T-helper 9 cell (primary cell): Measurements from ENCODE around the gene AKAP10.
"Not testable (repeated sequence)": the region's sequence is repeated elsewhere in the genome, so short reads cannot be mapped to it uniquely, and the experiment has no call there.

Experiments
- DNase-seq: peaks from one replicate; pipeline ENCODE4 v3.0.0-alpha.2; 2020
- total RNA-seq, 2 donors: gene quantifications; one replicate each; lab custom pipeline; 2026; lab: John Stamatoyannopoulos, UW

AKAP10 gene, protein sequence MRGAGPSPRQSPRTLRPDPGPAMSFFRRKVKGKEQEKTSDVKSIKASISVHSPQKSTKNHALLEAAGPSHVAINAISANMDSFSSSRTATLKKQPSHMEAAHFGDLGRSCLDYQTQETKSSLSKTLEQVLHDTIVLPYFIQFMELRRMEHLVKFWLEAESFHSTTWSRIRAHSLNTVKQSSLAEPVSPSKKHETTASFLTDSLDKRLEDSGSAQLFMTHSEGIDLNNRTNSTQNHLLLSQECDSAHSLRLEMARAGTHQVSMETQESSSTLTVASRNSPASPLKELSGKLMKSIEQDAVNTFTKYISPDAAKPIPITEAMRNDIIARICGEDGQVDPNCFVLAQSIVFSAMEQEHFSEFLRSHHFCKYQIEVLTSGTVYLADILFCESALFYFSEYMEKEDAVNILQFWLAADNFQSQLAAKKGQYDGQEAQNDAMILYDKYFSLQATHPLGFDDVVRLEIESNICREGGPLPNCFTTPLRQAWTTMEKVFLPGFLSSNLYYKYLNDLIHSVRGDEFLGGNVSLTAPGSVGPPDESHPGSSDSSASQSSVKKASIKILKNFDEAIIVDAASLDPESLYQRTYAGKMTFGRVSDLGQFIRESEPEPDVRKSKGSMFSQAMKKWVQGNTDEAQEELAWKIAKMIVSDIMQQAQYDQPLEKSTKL
- 55.5 to 78.8 reads per million in 2 donors for total RNA-seq

GRCh38 chr17:19977293-19978208 is at the start of gene AKAP10:
TSS of gene AKAP10 (minus strand) at chr17:19977828. CDS start at chr17:19977679, 149 bp downstream.
- peak; percentile 92 for DNase-seq

- DNase-seq, result no peak
Measured at GRCh38 chr17:20026960-20027359, 49.3 kb upstream of the AKAP10 start.

GRCh38 chr17:20022701-20023100 is 45.1 kb upstream of the AKAP10 start:
- no peak for DNase-seq

- DNase-seq, result not testable (repeated sequence)
Measured at GRCh38 chr17:20016475-20016992, 38.9 kb upstream of the AKAP10 start.

DNA sequence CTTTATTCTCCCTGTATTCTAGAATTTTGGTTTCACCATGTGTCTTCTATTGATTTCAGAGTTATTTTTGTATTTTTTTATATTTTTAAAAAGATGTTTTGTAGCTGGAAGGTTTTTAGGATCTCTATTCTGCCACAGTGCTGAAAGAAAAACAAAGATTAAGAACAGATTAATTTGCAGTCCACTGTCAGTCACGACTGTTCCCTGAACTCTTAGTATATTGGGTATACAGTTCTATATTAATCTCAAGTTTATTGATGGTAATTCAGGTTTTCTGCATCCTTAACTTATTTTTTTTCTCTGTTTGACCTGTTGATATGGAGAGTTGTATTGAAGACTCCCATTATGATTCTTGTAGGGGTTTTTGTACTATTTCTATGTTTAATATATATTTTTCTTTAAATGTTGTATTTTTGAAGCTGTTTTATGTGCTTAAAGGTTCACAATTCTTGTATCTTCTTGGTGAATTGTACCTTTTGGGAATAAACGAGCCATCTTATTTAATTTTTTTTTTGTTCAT is 34.4 kb upstream of the AKAP10 start:
- no peak for DNase-seq

GRCh38 chr17:20010936-20011335 is 33.3 kb upstream of the AKAP10 start:
- no peak for DNase-seq

DNA sequence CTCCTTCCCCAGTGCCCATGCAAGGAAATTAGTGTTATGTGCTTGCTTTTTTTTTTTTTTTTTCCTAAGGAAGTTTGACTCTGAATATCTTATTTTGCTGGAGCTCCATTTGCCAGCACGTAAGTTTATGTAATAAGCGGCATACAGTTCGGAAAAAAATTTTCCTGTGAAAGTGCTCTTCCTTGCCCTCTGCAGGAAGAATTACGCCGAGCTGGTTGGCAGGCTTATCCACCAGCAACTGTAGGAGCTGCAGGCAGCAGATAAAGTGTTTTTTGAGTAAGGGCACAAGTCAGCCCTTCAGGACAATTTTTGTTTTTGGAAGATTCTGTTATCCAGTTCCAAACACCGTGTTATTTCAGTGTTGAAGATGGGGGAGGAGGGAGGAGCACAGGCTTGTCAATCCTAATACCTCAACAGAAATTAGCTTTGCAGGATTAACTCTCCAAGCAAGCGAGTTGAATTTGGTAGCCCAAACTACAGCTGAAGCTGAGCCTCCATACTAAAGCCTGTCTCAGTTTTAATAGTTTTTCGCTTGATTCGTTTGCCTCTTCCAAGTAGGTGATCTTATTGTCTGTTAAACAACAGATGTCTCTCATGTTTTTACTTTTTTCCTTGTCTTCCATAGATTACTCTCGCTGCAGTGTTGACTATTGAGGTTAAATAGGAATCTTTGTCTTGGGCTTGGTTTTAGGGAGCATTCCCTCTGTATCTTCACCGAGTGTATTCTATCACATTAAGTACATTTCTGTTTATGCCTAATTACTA is 32.7 kb upstream of the AKAP10 start:
- DNase-seq, result no peak

- DNase-seq, result peak; percentile 79
Measured at GRCh38 chr17:20009302-20010098, 31.9 kb upstream of the AKAP10 start, which contains the start of gene SPECC1. TSS of gene SPECC1 (plus strand) at chr17:20009359. CDS start at chr17:20096652, 87,293 bp downstream.

DNA sequence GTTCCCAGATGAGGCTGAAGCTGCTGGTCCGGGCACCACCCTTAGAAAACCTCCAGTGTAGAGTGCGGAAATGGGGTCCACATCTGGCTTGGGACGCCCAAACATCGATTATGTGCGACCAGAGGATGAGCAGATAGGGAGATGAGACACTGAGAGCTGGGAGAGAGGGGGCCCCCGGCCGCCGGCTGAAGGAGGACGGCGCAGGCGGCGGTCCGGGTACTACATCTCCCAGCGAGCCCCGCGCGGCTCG is 31.3 kb upstream of the AKAP10 start:
- no peak for DNase-seq

- DNase-seq, result peak; percentile 6
Measured at GRCh38 chr17:20008242-20009051, 30.8 kb upstream of the AKAP10 start.

- DNase-seq, result no peak
Measured at GRCh38 chr17:19996502-19996901, 18.9 kb upstream of the AKAP10 start.

- DNase-seq, result no peak
Measured at GRCh38 chr17:19996086-19996485, 18.5 kb upstream of the AKAP10 start.

GRCh38 chr17:19992803-19993713 is 15.4 kb upstream of the AKAP10 start:
- DNase-seq, result peak; percentile 62

DNA sequence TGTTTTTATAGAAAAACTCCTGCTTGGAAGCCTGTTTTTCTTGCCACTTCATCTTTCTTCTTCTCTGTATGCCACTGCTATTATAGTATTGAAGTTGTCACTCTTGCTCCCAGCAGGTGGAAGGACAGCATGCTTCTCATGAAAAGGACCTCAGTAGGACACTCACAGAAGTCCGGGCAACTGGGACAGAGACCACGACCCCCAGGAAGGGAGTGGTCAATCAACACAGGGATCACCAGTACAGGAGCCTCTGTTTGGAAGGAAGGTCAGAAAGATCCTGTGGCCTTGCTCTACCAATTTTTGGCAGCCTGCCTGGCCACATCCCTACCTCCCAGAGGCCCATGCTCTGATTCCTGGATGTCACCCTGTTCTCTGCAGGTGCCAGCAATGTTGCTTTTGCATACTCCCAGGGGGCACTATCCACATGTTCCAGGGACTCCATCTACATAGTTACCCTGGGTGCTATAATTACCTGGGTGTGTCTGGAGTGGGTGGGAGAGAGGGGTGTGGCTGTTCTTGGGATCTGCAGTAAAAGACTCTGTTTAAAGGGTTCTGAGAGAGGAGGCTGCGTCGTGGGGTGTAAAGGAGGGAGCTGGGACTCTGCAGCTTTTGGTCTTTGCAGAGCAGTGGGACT is 13.7 kb upstream of the AKAP10 start:
- no peak for DNase-seq

DNA sequence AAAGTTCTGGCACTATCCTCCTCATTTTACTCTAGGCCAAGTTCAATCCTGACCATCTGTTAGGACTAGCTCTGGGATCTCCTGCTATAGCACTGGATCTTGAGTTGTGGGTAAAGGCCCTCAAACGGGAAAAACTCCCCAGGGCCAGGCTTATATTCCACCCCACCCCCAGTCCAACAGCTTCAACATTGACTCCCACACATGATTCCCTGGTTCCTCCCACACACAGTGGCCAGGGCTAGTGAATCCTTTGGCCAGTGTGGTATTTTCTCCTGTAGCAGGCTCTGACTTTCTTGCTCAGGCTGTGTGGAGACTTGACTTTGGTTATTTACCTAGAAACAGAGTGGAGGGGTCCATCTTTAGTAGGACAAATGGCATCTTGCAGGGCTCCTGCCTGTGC is 10.3 kb upstream of the AKAP10 start:
- no peak for DNase-seq

GRCh38 chr17:19986941-19987861 is 9.6 kb upstream of the AKAP10 start:
- DNase-seq, result no peak
